Mesenchymal stem cell (in vitro differentiated cells and primary cell): ENCODE results near the gene GREB1L.

Source experiments
- DNase-seq: peaks from one replicate; pipeline ENCODE4 v3.0.0-alpha.2; 2013
- H2AFZ ChIP-seq: one replicate; pipeline ENCODE4 v1.6.1; 2013; ENCODE audit warnings: low read depth, mild to moderate bottlenecking, control low read depth, inconsistent platforms, low read length, moderate library complexity
- H2AK5ac ChIP-seq: 2 replicates; pipeline ENCODE4 v1.6.1; 2013; ENCODE audit warnings: low read length, moderate library complexity, mild to moderate bottlenecking, inconsistent platforms; ENCODE audit not compliant: severe bottlenecking
- H2BK120ac ChIP-seq: one replicate; pipeline ENCODE4 v1.6.1; 2013; ENCODE audit warnings: low read depth, mild to moderate bottlenecking, inconsistent platforms, low read length, moderate library complexity
- H2BK12ac ChIP-seq, 2 experiments: one replicate each; pipeline ENCODE4 v1.6.1; 2013; ENCODE audit warnings: inconsistent platforms in 2 of 2, low read length in 2 of 2, mild to moderate bottlenecking in 2 of 2, moderate library complexity in 2 of 2, control low read depth in 1 of 2
- H2BK15ac ChIP-seq: one replicate; pipeline ENCODE4 v1.6.1; 2013; ENCODE audit warnings: mild to moderate bottlenecking, low read depth, inconsistent platforms; ENCODE audit not compliant: poor library complexity, severe bottlenecking
- H2BK5ac ChIP-seq: 2 replicates; pipeline ENCODE4 v1.6.1; 2013; ENCODE audit warnings: low read depth, mild to moderate bottlenecking, low read length, control low read depth, inconsistent platforms; ENCODE audit not compliant: poor library complexity, severe bottlenecking
- H3K14ac ChIP-seq, 2 experiments: one replicate each; pipeline ENCODE4 v1.6.1; 2013; ENCODE audit warnings: inconsistent platforms in 2 of 2, low read length in 2 of 2, control low read depth in 1 of 2, mild to moderate bottlenecking in 1 of 2, moderate library complexity in 1 of 2
- H3K18ac ChIP-seq, 2 experiments: one replicate each; pipeline ENCODE4 v1.6.1; 2013; ENCODE audit warnings: inconsistent platforms in 2 of 2, low read length in 2 of 2, control low read depth in 1 of 2, low read depth in 1 of 2, mild to moderate bottlenecking in 1 of 2
- H3K23ac ChIP-seq, 2 experiments: one replicate each; pipeline ENCODE4 v1.6.1; 2013; ENCODE audit warnings: inconsistent platforms in 2 of 2, low read length in 2 of 2, mild to moderate bottlenecking in 2 of 2, moderate library complexity in 2 of 2, control low read depth in 1 of 2
- H3K27ac ChIP-seq: 2 replicates; pipeline ENCODE4 v1.5.1; 2013; ENCODE audit warnings: mild to moderate bottlenecking, moderate library complexity, low read length, control low read depth, inconsistent platforms; ENCODE audit not compliant: poor library complexity, severe bottlenecking
- H3K27me3 ChIP-seq, 2 experiments: 2 replicates each; pipeline versions ENCODE4 v1.6.1 to v1.7.0; 2013; ENCODE audit warnings: low read length in 2 of 2, mild to moderate bottlenecking in 2 of 2, moderate library complexity in 2 of 2, control low read depth in 1 of 2, inconsistent platforms in 1 of 2; ENCODE audit not compliant: control insufficient read depth in 1 of 2, insufficient read depth in 1 of 2
- H3K36me3 ChIP-seq, 2 experiments: 2 replicates each; pipeline versions ENCODE4 v1.6.1 to v1.7.0; 2013; ENCODE audit warnings: low read length in 2 of 2, control low read depth in 1 of 2, inconsistent platforms in 1 of 2, low read depth in 1 of 2, mild to moderate bottlenecking in 1 of 2; ENCODE audit not compliant: insufficient read depth in 2 of 2, control insufficient read depth in 1 of 2
- H3K4ac ChIP-seq, 2 experiments: one replicate each; pipeline ENCODE4 v1.6.1; 2013; ENCODE audit warnings: inconsistent platforms in 2 of 2, low read length in 2 of 2, mild to moderate bottlenecking in 2 of 2, moderate library complexity in 2 of 2, control low read depth in 1 of 2, low read depth in 1 of 2
- H3K4me1 ChIP-seq: 2 replicates; pipeline ENCODE4 v1.6.1; 2013; ENCODE audit warnings: low read depth, low read length, control low read depth; ENCODE audit not compliant: control insufficient read depth, insufficient read depth
- H3K4me2 ChIP-seq: 2 replicates; pipeline ENCODE4 v1.6.1; 2013; ENCODE audit warnings: low read length, mild to moderate bottlenecking, inconsistent platforms; ENCODE audit not compliant: poor library complexity, severe bottlenecking
- H3K4me3 ChIP-seq, 2 experiments: 2 replicates each; pipeline versions ENCODE4 v1.5.1 to v1.7.0; 2013; ENCODE audit warnings: low read length in 2 of 2, mild to moderate bottlenecking in 2 of 2, control low read depth in 1 of 2, low read depth in 1 of 2; ENCODE audit not compliant: insufficient read depth in 1 of 2
- H3K79me1 ChIP-seq: replicated peaks from 2 replicates; pipeline ENCODE4 v1.6.1; 2013; ENCODE audit warnings: mild to moderate bottlenecking, control low read depth, low read length, inconsistent platforms; ENCODE audit not compliant: poor library complexity, severe bottlenecking
- H3K9ac ChIP-seq: 2 replicates; pipeline ENCODE4 v1.7.0; 2013; ENCODE audit warnings: mild to moderate bottlenecking, low read length, moderate library complexity
- H3K9me3 ChIP-seq: 2 replicates; pipeline ENCODE4 v1.7.0; 2013; ENCODE audit warnings: mild to moderate bottlenecking, low read length; ENCODE audit not compliant: control insufficient read depth
- H4K8ac ChIP-seq: one replicate; pipeline ENCODE4 v1.6.1; 2013; ENCODE audit warnings: inconsistent platforms, mild to moderate bottlenecking, low read length, moderate library complexity
- H4K91ac ChIP-seq: one replicate; pipeline ENCODE4 v1.6.1; 2013; ENCODE audit warnings: mild to moderate bottlenecking, low read length, inconsistent platforms
- WGBS: methylation state at CpG from one replicate; pipeline ENCODE4 v1.1.7; 2013; ENCODE audit warnings: mixed read lengths; 5-methylcytosine and 5-hydroxymethylcytosine counted together

The GREB1L gene

GRCh38 chr18:21281603-21282002, 39.6 kb downstream of the GREB1L start:
- no peak overlapping the region for H3K27ac ChIP-seq
- no peaks in the 10 kb centered on the region for H3K9me3 ChIP-seq
- H2BK12ac ChIP-seq: no peak overlapping the region
- no peaks in the 10 kb centered on the region for H3K4me1 ChIP-seq
- H2BK15ac ChIP-seq: no peak overlapping the region
- H2AK5ac ChIP-seq: no peak overlapping the region
- no peaks in the 10 kb centered on the region for H3K36me3 ChIP-seq
- no peak overlapping the region for H3K4ac ChIP-seq
- H3K27me3 ChIP-seq: no peaks in the 10 kb centered on the region
- H2BK120ac ChIP-seq: no peak overlapping the region
- H2AFZ ChIP-seq: no peak overlapping the region
- no peak for DNase-seq
- H3K14ac ChIP-seq: no peak overlapping the region
- H4K8ac ChIP-seq: no peak overlapping the region
- H4K91ac ChIP-seq: no peak overlapping the region
- H3K9ac ChIP-seq: no peak overlapping the region
- no peak overlapping the region for H2BK5ac ChIP-seq
- H3K23ac ChIP-seq: no peak overlapping the region
- no peak overlapping the region for H3K4me2 ChIP-seq
- H3K4me3 ChIP-seq: no peak overlapping the region
- no peak overlapping the region for H3K18ac ChIP-seq
- H3K79me1 ChIP-seq: no peaks in the 10 kb centered on the region

DNA sequence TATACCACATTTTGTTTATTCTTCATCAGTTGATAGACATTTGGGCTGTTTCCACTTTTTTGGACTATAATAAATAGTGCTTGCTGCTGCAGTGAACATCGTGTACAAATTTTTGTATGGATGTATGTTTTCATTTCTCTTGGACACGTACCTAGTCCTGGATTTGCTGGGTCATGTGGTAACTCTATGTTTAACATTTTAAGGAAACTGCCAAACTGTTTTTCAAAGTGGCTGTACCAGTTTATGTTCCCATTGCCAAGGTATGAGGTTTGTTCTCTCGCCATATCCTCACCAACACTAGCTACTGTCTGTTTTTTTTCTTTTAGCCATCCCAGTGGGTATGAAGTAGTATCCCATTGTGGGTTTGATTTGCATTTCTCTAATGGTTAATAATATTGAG, 42.5 kb downstream of the GREB1L start:
- Histone ChIP-seq H3K9me3 (no peaks in the 10 kb centered on the region), H4K8ac (no peak overlapping the region), H3K4me1 (no peaks in the 10 kb centered on the region), H3K4ac (no peak overlapping the region), H3K36me3 (no peaks in the 10 kb centered on the region), H3K79me1 (no peaks in the 10 kb centered on the region), H4K91ac (no peak overlapping the region), H3K4me2 (no peak overlapping the region), H2BK120ac (no peak overlapping the region), H3K9ac (no peak overlapping the region), H2AFZ (no peak overlapping the region), H2BK5ac (no peak overlapping the region), H3K27me3 (no peaks in the 10 kb centered on the region), H3K14ac (no peak overlapping the region), H2AK5ac (no peak overlapping the region), H3K27ac (no peak overlapping the region), H2BK15ac (no peak overlapping the region), H3K23ac (no peak overlapping the region), H3K18ac (no peak overlapping the region), H3K4me3 (no peak overlapping the region), H2BK12ac (no peak overlapping the region)
- no peak for DNase-seq
- 88% methylated on average over 2 of the region's 3 CpGs for WGBS

DNA sequence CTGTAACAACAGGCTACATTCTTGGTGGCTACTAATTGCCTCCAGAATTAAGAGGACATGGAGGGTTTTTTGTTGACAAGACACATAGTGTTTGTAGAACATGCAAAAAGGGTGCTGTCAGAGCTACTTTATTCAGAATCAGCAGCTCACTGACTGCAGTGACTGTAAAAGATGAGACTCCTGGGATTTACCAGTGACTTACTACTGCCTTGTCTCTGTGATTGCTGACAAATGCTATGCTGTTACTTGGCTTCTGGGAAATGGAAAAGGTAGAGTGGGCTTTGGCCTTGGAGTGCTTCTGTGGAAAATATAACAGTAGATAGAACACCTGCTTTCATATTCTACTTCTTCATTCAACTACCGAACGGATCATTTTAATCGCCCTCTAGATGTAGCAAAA, 47.8 kb downstream of the GREB1L start:
- Histone ChIP-seq H3K4ac (no peak overlapping the region), H3K14ac (no peak overlapping the region), H3K9ac (no peak overlapping the region), H2BK15ac (no peak overlapping the region), H3K23ac (no peak overlapping the region), H3K4me1 (no peaks in the 10 kb centered on the region), H2AFZ (no peak overlapping the region), H3K4me3 (no peak overlapping the region), H3K9me3 (no peaks in the 10 kb centered on the region), H3K18ac (no peak overlapping the region), H3K36me3 (no peaks in the 10 kb centered on the region), H2BK120ac (no peak overlapping the region), H3K27me3 (no peaks in the 10 kb centered on the region), H2AK5ac (no peak overlapping the region), H3K27ac (no peak overlapping the region), H3K79me1 (peaks cover 1% of the 10 kb centered on the region), H4K91ac (no peak overlapping the region), H2BK12ac (no peak overlapping the region), H3K4me2 (no peak overlapping the region), H4K8ac (no peak overlapping the region), H2BK5ac (no peak overlapping the region)
- no peak for DNase-seq
- 100% methylated on average over 1 of the region's 3 CpGs for WGBS

DNA sequence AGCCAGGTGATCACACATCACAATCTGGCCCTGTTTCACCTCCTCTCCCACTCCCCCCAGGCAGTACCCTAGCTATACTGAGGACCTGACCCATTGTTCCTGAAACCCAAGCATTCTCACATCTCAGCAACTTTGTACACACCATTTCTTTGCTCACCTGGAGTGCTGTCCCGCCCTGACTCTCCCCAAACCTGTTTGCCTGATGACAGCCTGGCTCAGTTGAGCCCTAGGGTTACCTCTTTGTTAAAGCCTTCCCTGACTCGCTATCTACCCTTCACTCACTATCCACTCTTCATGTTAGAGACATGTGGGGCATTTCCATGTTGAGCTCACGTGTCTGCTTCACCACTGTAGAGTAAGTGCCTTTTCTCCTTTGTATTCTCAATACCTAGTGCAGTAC, 49.1 kb downstream of the GREB1L start:
- Histone ChIP-seq H3K9ac (no peak overlapping the region), H3K79me1 (peaks cover 1% of the 10 kb centered on the region), H2BK5ac (no peak overlapping the region), H3K18ac (no peak overlapping the region), H3K4me2 (no peak overlapping the region), H4K91ac (no peak overlapping the region), H3K4me3 (no peak overlapping the region), H3K4me1 (no peaks in the 10 kb centered on the region), H2BK15ac (no peak overlapping the region), H2BK12ac (no peak overlapping the region), H3K27me3 (no peaks in the 10 kb centered on the region), H2AK5ac (no peak overlapping the region), H2AFZ (no peak overlapping the region), H3K27ac (no peak overlapping the region), H3K4ac (no peak overlapping the region), H3K14ac (no peak overlapping the region), H3K23ac (no peak overlapping the region), H3K36me3 (no peaks in the 10 kb centered on the region), H3K9me3 (no peaks in the 10 kb centered on the region), H4K8ac (no peak overlapping the region), H2BK120ac (no peak overlapping the region)
- 86% methylated on average over 3 of the region's 3 CpGs for WGBS
- no peak for DNase-seq
